ENCODE results near the gene APBA2.

APBA2 gene

GRCh38 chr15:28944696-28945300, 59.0 kb downstream of the APBA2 start:
- peak overlapping the region; percentile 23 for H3K27ac Mint-ChIP-seq
- H3K4me1 Mint-ChIP-seq: peaks cover 89% of the 10 kb centered on the region
- H3K9me3 Mint-ChIP-seq: no peaks in the 10 kb centered on the region
- no peaks in the 10 kb centered on the region for H3K27me3 Mint-ChIP-seq
- H3K36me3 Mint-ChIP-seq: peaks cover 15% of the 10 kb centered on the region
- H3K4me3 Mint-ChIP-seq: no peak overlapping the region

- peak overlapping the region; percentile 19 for H3K4me3 Mint-ChIP-seq
- no peaks in the 10 kb centered on the region for H3K27me3 Mint-ChIP-seq
- peaks cover 16% of the 10 kb centered on the region for H3K36me3 Mint-ChIP-seq
- peak overlapping the region; percentile 76 for H3K27ac Mint-ChIP-seq
- peaks cover 88% of the 10 kb centered on the region for H3K4me1 Mint-ChIP-seq
- H3K9me3 Mint-ChIP-seq: no peaks in the 10 kb centered on the region
Measured at GRCh38 chr15:28945626-28946230, 60.0 kb downstream of the APBA2 start.

- Mint-ChIP-seq H3K27me3 (no peaks in the 10 kb centered on the region), H3K27ac (peak overlapping the region; percentile 23), H3K36me3 (peaks cover 16% of the 10 kb centered on the region), H3K4me3 (no peak overlapping the region), H3K4me1 (peaks cover 83% of the 10 kb centered on the region), H3K9me3 (no peaks in the 10 kb centered on the region)
Measured at GRCh38 chr15:28946803-28947202, 61.0 kb downstream of the APBA2 start.

- Mint-ChIP-seq H3K4me1 (peaks cover 83% of the 10 kb centered on the region), H3K4me3 (no peak overlapping the region), H3K36me3 (peaks cover 16% of the 10 kb centered on the region), H3K27ac (peak overlapping the region; percentile 23), H3K27me3 (no peaks in the 10 kb centered on the region), H3K9me3 (no peaks in the 10 kb centered on the region)
Measured at GRCh38 chr15:28947221-28947674, 61.5 kb downstream of the APBA2 start.

GRCh38 chr15:28948036-28948435, 62.3 kb downstream of the APBA2 start:
- H3K36me3 Mint-ChIP-seq: peaks cover 16% of the 10 kb centered on the region
- H3K27me3 Mint-ChIP-seq: no peaks in the 10 kb centered on the region
- no peaks in the 10 kb centered on the region for H3K9me3 Mint-ChIP-seq
- H3K4me1 Mint-ChIP-seq: peaks cover 83% of the 10 kb centered on the region
- peak overlapping the region; percentile 78 for H3K4me3 Mint-ChIP-seq
- peak overlapping the region; percentile 96 for H3K27ac Mint-ChIP-seq

GRCh38 chr15:28950916-28951315, 65.1 kb downstream of the APBA2 start:
- H3K9me3 Mint-ChIP-seq: no peaks in the 10 kb centered on the region
- peaks cover 87% of the 10 kb centered on the region for H3K4me1 Mint-ChIP-seq
- H3K36me3 Mint-ChIP-seq: peaks cover 13% of the 10 kb centered on the region
- no peak overlapping the region for H3K4me3 Mint-ChIP-seq
- no peaks in the 10 kb centered on the region for H3K27me3 Mint-ChIP-seq
- no peak overlapping the region for H3K27ac Mint-ChIP-seq

- Mint-ChIP-seq H3K36me3 (peaks cover 8% of the 10 kb centered on the region), H3K27me3 (no peaks in the 10 kb centered on the region), H3K4me3 (no peak overlapping the region), H3K27ac (no peak overlapping the region), H3K9me3 (no peaks in the 10 kb centered on the region), H3K4me1 (peaks cover 80% of the 10 kb centered on the region)
Measured at GRCh38 chr15:28952666-28953491, 67.1 kb downstream of the APBA2 start.

GRCh38 chr15:28953573-28954195, 67.9 kb downstream of the APBA2 start:
- peaks cover 79% of the 10 kb centered on the region for H3K4me1 Mint-ChIP-seq
- peak overlapping the region; percentile 23 for H3K4me3 Mint-ChIP-seq
- no peaks in the 10 kb centered on the region for H3K9me3 Mint-ChIP-seq
- peak overlapping the region; percentile 8 for H3K27ac Mint-ChIP-seq
- peaks cover 6% of the 10 kb centered on the region for H3K36me3 Mint-ChIP-seq
- no peaks in the 10 kb centered on the region for H3K27me3 Mint-ChIP-seq

GRCh38 chr15:28954466-28955159, 68.8 kb downstream of the APBA2 start:
- H3K4me3 Mint-ChIP-seq: peak overlapping the region; percentile 56
- H3K9me3 Mint-ChIP-seq: no peaks in the 10 kb centered on the region
- H3K4me1 Mint-ChIP-seq: peaks cover 77% of the 10 kb centered on the region
- no peaks in the 10 kb centered on the region for H3K27me3 Mint-ChIP-seq
- peaks cover 4% of the 10 kb centered on the region for H3K36me3 Mint-ChIP-seq
- peak overlapping the region; percentile 91 for H3K27ac Mint-ChIP-seq

GRCh38 chr15:28955160-28955992, 69.6 kb downstream of the APBA2 start:
- no peaks in the 10 kb centered on the region for H3K9me3 Mint-ChIP-seq
- H3K27ac Mint-ChIP-seq: peak overlapping the region; percentile 91
- no peaks in the 10 kb centered on the region for H3K27me3 Mint-ChIP-seq
- H3K36me3 Mint-ChIP-seq: no peaks in the 10 kb centered on the region
- H3K4me1 Mint-ChIP-seq: peaks cover 71% of the 10 kb centered on the region
- peak overlapping the region; percentile 56 for H3K4me3 Mint-ChIP-seq

- Mint-ChIP-seq H3K36me3 (no peaks in the 10 kb centered on the region), H3K4me1 (peaks cover 71% of the 10 kb centered on the region), H3K27ac (no peak overlapping the region), H3K9me3 (no peaks in the 10 kb centered on the region), H3K27me3 (no peaks in the 10 kb centered on the region), H3K4me3 (no peak overlapping the region)
Measured at GRCh38 chr15:28955993-28956421, 70.2 kb downstream of the APBA2 start.

- Mint-ChIP-seq H3K27ac (no peak overlapping the region), H3K36me3 (peaks cover 2% of the 10 kb centered on the region), H3K4me3 (no peak overlapping the region), H3K27me3 (no peaks in the 10 kb centered on the region), H3K9me3 (no peaks in the 10 kb centered on the region), H3K4me1 (peaks cover 75% of the 10 kb centered on the region)
Measured at GRCh38 chr15:28956491-28956890, 70.7 kb downstream of the APBA2 start.

- Mint-ChIP-seq H3K36me3 (peaks cover 2% of the 10 kb centered on the region), H3K27ac (no peak overlapping the region), H3K4me3 (no peak overlapping the region), H3K4me1 (peaks cover 69% of the 10 kb centered on the region), H3K27me3 (no peaks in the 10 kb centered on the region), H3K9me3 (no peaks in the 10 kb centered on the region)
Measured at GRCh38 chr15:28957606-28958498, 72.1 kb downstream of the APBA2 start.

GRCh38 chr15:28959326-28959725, 73.6 kb downstream of the APBA2 start:
- Mint-ChIP-seq H3K4me3 (no peak overlapping the region), H3K36me3 (peaks cover 6% of the 10 kb centered on the region), H3K27me3 (no peaks in the 10 kb centered on the region), H3K27ac (no peak overlapping the region), H3K9me3 (no peaks in the 10 kb centered on the region), H3K4me1 (peaks cover 68% of the 10 kb centered on the region)
